ENCODE data around the gene GPR132. TPM values are rescaled to one million over a fixed set of nuclear protein-coding genes. Genes with fewer than 3 reads are reported as not detected.

GPR132 gene
- total RNA-seq, 1 donor from 2014 or later, result 0.85 TPM

DNA sequence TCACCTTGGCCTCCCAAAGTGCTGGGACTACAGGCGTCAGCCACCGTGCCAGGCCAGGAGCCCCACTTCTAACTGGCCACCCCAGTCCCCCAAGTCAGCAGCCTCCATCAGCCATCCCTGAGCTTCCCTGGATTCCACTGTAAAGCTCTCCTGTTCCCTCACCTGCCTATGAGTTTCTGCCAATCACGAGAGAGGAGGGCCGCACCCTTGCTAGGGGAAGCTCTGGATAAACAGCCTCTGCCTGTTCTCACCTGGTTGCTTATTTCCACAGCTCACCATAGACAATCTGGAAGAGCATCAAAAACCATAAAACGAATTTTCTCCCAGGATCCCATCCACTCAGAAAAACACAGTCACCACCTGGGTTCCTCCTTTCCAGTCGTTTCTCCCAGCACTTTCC lies 49.3 kb downstream of the GPR132 start:
- DNase-seq, result no peak

DNA sequence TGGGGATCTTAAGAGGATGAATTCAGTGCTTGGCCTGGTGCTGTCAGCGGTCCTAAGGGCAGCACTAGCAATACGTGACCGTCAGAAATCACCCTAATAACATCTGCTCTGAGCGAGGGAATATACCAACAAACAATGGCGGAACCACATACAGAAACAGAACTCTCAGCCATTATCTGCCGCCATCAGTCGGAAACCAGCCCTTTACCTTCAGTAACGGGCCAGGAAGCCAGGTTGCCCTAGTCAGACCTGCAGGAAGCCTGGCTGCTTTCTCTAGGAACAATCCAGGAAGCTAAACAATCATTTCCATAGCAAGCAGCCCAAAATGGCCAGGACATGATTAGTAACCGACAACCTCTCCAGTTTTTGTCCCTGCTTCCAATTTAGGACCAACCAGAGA lies 50.0 kb downstream of the GPR132 start:
- peak; percentile 82 for DNase-seq

DNA sequence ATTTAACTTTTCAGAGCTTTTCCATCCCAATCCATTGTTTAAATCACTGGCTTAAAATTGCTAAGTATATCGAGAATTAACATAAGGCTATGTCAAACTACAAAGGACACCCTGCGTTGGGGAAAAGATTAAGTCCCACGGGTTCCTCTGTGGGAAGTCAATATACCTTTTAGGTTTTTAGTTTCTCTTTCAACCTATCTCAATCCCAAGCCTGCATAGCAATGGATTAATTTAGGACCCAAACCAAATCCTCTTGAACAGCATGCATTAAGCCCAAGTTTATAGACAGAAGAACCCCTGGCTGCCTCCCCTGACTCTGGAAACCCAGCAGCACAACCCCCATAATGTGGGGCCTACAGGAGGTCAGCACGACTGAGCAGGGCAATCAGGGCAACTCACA lies 50.6 kb downstream of the GPR132 start:
- no peak for DNase-seq

DNA sequence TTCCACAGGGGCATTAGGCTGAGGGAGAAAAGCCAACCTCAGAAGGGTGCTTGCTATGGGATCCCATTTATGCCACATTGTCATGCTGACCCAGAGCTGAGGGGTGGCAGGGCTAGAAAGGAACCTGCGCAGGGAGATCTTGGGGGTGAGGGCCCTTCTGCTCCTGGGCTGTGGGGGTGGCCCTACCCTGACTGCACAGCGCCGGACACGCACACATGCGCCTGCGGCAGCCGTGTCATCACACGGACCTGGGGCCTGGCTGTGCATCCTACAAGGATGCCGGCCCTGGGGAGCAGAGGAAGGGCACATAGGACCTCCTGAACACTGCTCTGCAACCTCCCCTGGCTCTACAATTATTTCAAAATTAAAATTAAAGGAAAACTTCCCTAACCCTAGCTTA lies 51.2 kb downstream of the GPR132 start:
- DNase-seq, result no peak

DNA sequence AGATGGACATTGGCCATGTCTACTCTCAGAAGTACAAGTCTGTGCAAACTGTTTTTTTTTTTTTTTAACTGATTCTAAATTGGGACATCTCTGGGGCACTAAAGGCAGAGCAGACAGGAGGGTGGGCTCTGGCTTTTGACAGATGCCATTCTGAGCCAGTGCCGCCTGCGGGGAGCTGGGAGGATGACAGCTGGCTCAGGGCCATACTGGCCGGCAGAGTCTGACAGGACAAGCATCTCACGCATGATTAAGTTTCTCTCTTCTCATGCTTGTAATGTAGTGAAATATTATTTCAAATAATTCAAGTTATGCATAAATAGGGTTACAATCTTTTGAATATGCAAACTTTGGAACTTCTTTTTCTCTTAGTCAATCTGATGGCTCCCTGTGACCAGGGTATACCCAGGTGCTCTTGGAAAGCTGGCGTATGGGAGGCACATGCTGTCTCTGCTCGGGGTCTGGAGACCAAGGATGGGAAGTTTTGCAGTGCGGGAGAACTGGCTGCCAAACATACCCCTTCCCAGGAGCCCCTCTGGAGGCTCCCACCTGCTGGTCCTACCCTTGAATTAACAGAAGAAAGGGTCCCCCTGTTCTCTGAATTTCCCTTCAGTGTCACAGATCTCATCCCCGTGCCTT lies 52.0 kb downstream of the GPR132 start:
- peak; percentile 32 for DNase-seq

DNA sequence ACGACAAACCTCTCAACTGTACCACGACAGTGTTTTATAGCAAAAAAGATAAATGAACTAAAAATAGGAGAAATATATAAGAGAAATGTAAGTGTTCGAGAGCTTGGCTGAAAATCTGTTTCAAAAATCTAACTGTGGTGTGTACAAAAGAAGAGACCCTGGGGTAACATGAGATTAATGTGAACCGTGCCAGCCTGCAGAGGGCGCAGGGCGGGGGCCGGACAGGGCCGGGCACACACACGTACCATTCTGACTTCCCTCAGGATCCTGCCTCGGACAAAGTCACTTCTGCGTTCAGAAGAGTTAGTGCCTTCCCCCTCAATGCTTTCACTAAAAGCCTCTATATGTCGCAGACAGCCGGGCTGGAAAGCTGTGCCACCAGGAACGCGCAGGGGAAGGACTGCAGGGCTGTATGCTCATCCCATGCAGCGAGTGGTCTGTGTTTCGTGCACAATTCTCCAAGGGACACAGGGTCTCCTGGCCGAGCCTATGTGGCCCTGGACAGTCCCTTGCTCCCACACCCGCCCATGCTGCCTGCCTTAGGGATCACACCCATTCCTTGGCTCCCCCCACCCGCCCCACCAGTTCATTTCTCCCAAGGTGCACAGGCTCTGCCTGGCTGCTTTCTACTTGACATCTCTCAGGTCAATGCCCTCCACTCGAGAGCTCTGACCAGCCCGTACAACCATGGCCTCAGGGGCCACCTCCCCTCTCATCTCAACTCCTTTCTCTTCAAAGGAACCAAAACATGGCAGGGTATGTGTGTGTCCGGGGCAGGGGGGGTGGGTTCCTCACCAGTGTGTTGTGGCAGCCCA lies 52.9 kb downstream of the GPR132 start:
- peak; percentile 45 for DNase-seq

DNA sequence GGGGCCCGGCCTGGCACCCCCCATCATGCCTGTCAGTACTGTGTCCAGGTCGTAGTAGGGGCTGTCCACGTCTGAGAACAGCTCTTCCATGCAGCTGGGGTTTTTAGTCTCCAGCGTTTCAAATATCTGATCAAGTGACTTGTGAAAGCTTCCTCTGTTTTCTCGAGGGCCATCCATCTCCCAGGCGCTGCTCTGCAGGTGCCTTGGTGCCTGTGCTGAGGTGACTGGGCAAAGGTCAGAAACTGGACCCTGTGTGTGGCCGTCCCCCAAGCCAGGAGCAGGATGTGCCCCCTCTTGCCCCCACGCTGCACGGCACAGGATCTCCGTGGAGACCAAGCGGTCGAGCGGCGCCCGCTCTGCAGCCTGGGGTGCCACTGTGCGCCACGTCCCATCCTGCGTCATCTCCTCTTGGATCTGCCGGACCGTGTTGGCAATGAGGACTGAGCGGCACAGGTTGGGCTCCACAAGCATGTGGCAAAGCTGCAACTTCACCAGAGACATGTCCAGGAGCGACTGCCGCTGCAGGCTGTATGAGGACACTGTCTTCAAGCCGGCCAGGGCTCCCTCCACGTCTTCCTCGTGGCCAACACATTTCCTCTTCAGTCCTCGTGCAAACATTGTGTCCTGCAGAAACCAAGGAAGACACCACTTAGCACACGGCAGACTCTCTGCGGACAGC lies 53.8 kb downstream of the GPR132 start:
- no peak for DNase-seq

DNA sequence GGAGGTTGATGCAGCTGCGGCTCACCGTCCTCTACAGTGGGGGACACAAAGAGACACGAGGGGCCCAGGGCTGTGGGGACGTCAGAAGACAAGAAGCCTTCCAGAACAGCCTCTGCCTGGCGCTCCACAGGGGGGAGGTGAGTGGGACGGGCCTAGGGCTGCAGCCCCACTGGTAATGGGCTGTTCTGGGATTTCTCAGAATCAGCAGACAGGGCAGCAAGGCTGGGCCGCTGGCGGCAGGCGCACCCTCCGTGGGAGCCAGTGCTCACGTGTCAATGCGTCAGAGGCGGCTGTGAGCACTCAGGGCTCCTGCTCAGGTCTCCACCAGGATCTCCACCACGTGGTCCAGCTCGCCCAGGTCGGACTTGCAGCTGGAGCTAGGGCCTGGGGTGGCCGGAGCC lies 54.3 kb downstream of the GPR132 start:
- no peak for DNase-seq

DNA sequence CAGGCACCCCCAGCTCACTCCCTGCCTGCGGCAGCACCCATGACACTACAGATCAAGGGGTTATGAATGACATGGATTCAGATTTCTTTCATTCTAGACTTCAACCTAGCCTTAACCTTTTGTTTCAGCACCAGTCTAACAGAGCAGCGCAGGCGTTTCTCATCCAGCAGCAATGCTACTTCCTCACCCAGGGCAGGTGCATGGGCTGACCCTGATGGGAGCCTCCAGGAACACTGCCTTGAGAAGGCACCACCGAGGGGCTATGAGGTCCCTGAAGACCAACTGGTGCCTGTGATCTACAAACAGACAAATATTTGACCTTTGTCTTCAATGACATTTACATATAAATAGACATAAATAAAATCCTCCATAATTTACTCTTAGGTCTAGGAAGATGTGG lies 55.1 kb downstream of the GPR132 start:
- no peak for DNase-seq

DNA sequence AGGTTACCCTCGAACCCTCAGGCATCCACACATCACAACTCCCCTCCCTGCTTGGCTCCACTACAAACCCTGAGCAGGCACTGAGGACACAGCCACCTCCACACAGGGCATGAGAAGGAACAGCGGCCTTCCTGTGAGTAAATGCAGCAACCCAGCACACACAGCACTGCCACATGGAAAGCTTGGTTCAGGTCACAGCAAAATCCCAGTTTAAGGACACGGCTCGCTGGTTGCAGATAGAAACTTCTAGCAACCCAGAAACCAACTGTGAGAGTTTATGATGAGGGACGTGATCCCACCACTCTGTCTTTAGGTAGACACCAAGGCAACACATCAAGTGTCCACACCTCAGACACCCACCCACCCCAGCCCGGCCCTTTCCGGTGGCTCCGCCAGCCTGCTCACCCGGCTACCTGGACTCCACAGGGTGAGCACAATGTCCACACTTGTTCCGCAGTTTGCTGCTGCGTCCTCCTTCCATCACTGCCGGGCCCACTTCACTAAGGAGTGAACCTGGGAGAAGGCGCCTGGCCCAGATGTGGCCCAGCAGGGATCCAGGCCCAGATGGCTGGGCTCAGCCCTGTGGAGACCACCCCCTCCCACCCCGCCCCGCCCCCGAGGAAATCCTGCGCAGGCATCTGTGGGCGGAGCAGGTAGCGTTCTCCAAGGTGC lies 57.5 kb downstream of the GPR132 start:
- no peak for DNase-seq

DNA sequence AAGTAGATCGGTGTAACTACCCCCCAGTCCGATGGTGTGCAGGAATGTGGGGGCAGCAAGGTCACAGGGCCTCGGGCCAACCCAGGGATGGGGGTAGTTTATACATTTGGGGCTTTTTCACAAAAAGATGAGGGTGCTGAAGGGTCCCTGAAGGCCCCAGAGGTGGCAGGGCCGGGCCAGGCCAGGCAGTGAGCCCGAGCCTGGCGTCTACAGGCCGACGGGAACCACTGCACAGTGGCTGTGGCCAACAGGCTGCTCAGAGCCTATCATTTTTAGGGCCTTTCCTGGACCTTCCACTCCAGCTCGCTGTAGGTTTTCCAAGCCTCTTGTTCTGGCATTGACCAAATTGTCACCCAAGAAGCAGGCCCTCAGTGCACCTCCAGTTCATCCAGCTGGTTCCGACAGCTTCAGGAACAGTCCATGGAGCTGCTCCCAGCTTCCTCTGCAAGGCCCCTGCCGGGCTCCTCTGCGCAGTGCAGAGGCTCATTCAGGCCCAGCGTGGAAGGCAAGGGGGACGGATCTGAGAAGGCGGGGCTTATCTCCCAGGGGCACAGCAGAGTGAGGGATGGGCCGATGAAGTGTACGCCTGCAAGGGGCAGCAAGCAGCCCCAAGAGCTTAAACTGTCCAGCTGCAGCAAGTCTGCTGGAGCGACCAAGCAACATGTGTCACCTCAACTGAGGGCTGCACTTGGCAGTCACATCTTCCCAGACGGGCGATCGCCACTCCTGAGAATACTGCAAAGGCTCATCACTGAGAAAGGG lies 58.2 kb downstream of the GPR132 start:
- DNase-seq, result no peak

DNA sequence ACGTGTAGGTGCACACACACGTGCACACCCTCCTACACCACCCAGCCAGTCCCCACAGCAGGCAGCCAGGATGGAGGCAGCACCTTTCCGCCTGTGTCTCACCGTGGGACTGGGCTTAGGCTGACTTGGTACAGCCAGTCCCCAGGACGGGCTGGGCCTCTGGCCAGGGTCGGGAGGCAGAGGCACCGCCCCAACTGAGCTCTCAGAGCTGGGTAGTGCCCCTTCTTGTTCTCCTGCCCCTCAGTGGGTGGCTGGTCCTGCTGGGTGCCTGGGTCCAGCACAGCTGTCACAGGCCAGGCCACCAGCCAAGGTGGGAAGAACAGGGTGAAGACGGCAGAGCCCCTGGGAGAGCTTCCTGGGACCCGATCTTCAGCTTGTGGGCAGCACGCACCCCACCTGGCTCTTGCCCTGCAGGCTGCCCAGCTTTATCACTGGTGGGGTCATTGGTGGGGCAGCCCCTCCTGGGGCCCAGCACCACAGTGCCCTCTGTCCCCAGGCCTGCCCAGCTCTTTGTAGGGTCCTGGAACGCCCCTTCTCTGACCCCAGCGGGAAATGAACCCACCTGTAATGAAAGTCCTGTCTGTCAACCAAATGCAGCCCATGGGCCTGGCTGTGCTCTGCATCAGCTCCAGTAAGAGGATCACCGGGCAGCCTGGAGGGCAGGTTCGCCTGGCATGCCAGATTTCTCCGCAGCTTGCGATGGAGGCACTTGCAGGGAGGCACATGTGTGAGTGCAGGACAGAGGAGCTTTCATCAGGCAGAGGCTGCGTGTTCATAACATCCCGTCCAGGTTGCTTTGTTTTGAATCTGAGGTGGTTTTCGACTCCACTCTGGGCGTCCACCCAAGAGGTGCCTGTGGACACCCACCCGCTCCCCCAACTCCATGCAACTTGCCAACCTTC lies 59.0 kb downstream of the GPR132 start:
- no peak for DNase-seq

DNA sequence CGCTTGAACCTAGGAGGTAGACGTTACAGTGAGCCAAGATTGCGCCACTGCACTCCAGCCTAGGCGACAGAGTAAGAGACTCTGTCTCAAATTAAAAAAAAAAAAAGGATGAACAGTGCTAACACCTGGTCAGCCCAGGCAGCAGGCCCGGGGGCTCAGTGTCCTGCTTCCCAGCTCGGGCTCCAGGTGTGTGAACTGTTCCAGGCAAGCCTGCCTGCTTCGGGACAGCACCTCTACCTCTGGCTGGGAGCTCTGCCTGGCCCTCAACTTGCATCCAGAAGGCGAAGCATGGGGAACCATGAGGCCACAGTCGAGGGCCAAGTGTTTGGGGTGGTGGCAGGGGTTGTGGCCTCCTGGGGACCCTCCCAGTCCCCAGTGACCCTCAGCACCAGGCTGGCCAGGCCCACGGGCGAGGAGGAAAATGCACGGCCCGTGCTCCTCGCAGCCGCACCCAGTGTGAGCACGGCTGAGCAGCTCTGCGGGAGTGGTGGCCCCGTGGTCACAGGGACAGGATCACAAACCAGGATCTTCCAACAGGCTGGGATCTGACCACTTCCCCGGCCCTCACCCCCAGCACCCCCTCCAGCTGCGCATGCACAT lies 59.8 kb downstream of the GPR132 start:
- no peak for DNase-seq

Other genes with a start within 250 kb of the GPR132 start
- 9.0 and 12.3 TPM in 2 replicates for gene CEP170B, start 200.2 kb downstream of the GPR132 start, total RNA-seq
- gene PLD4, start 140.6 kb downstream of the GPR132 start, total RNA-seq, result under 0.01 and 0.05 TPM in 2 replicates
- 24.5 and 40.5 TPM in 2 replicates for gene AHNAK2, start 87.1 kb downstream of the GPR132 start, total RNA-seq
- gene CLBA1, start 79.6 kb downstream of the GPR132 start, total RNA-seq, result 3.7 and 4.6 TPM in 2 replicates
- gene CDCA4, start 44.3 kb downstream of the GPR132 start, total RNA-seq, result 29.8 and 41.1 TPM in 2 replicates
- 72.5 and 76.1 TPM in 2 replicates for gene JAG2, start 103.3 kb upstream of the GPR132 start, total RNA-seq
- gene NUDT14, start 115.9 kb upstream of the GPR132 start, total RNA-seq, result 38.7 and 77.4 TPM in 2 replicates
- gene BTBD6, start 183.1 kb upstream of the GPR132 start, total RNA-seq, result 68.1 and 81.5 TPM in 2 replicates
- 56.5 and 71.5 TPM in 2 replicates for gene BRF1, start 235.6 kb upstream of the GPR132 start, total RNA-seq
- gene PACS2, start 249.3 kb upstream of the GPR132 start, total RNA-seq, result 63.6 and 74.0 TPM in 2 replicates